Endothelial cell (in vitro differentiated cells): ENCODE measurements around the gene HS3ST5. TPM values are rescaled to one million over a fixed set of nuclear protein-coding genes. Genes with fewer than 3 reads are reported as not detected.

ENCODE experiments used
- DNase-seq: peaks from one replicate; pipeline ENCODE4 v3.0.0; 2021; ENCODE audit warnings: low spot score
- H3K27ac Mint-ChIP-seq: one replicate; pipeline ENCODE4 v1.8.0; 2021; ENCODE audit warnings: mixed read lengths, inconsistent platforms; ENCODE audit not compliant: unreplicated experiment
- H3K27me3 Mint-ChIP-seq: one replicate; pipeline ENCODE4 v1.8.0; 2021; ENCODE audit warnings: mild to moderate bottlenecking, moderate library complexity, mixed read lengths, inconsistent platforms; ENCODE audit not compliant: unreplicated experiment
- H3K36me3 Mint-ChIP-seq: one replicate; pipeline ENCODE4 v1.8.0; 2021; ENCODE audit warnings: mild to moderate bottlenecking, low read depth, mixed read lengths, inconsistent platforms; ENCODE audit not compliant: unreplicated experiment
- H3K4me1 Mint-ChIP-seq: one replicate; pipeline ENCODE4 v1.8.0; 2021; ENCODE audit warnings: mild to moderate bottlenecking, mixed read lengths, inconsistent platforms; ENCODE audit not compliant: unreplicated experiment
- H3K4me3 Mint-ChIP-seq: one replicate; pipeline ENCODE4 v1.8.0; 2021; ENCODE audit warnings: mild to moderate bottlenecking, mixed read lengths, inconsistent platforms; ENCODE audit not compliant: unreplicated experiment
- H3K9me3 Mint-ChIP-seq: one replicate; pipeline ENCODE4 v1.8.0; 2021; ENCODE audit warnings: mixed read lengths, inconsistent platforms; ENCODE audit not compliant: unreplicated experiment
- CTCF ChIP-seq: fragments of 200-600 bp; sonication (generic); IDR thresholded peaks from one replicate; pipeline ENCODE4 v1.5.0; 2021; ENCODE audit warnings: antibody characterized with exemption; ENCODE audit not compliant: unreplicated experiment
- total RNA-seq: library from RNA; stranded (reverse); fragmentation: NEBNext Ultra II Directional; extraction: Animal tissue kit (Norgen Biotek cat#: 25700); gene quantifications from one replicate; pipeline ENCODE4 v1.2.1, GENCODE V29; 2021; ENCODE audit not compliant: unreplicated experiment

HS3ST5 gene
- total RNA-seq, 1 donor from 2014 or later = 0.51 TPM

- H3K27ac Mint-ChIP-seq = no peak overlapping the region
- DNase-seq = no peak
- H3K9me3 Mint-ChIP-seq = no peaks in the 10 kb centered on the region
- no peaks in the 10 kb centered on the region for H3K27me3 Mint-ChIP-seq
- H3K4me3 Mint-ChIP-seq = no peak overlapping the region
- no peaks in the 10 kb centered on the region for H3K4me1 Mint-ChIP-seq
- no peaks in the 10 kb centered on the region for H3K36me3 Mint-ChIP-seq
- peak; percentile 89 for TF ChIP-seq CTCF
Measured at GRCh38 chr6:114096561-114097172, 246.2 kb downstream of the HS3ST5 start.

- Mint-ChIP-seq H3K36me3 (no peaks in the 10 kb centered on the region), H3K4me3 (no peak overlapping the region), H3K27ac (no peak overlapping the region), H3K27me3 (peaks cover 2% of the 10 kb centered on the region), H3K9me3 (no peaks in the 10 kb centered on the region), H3K4me1 (no peaks in the 10 kb centered on the region)
- DNase-seq = no peak
- no peak for TF ChIP-seq CTCF
Measured at GRCh38 chr6:114092943-114093342, 249.9 kb downstream of the HS3ST5 start.

- Mint-ChIP-seq H3K27me3 (peaks cover 2% of the 10 kb centered on the region), H3K9me3 (no peaks in the 10 kb centered on the region), H3K4me3 (no peak overlapping the region), H3K4me1 (no peaks in the 10 kb centered on the region), H3K27ac (no peak overlapping the region), H3K36me3 (no peaks in the 10 kb centered on the region)
- no peak for DNase-seq
- no peak for TF ChIP-seq CTCF
Measured at GRCh38 chr6:114090626-114091025, 252.2 kb downstream of the HS3ST5 start.

- no peaks in the 10 kb centered on the region for H3K9me3 Mint-ChIP-seq
- no peak for TF ChIP-seq CTCF
- H3K27me3 Mint-ChIP-seq = peaks cover 2% of the 10 kb centered on the region
- DNase-seq = no peak
- H3K27ac Mint-ChIP-seq = no peak overlapping the region
- H3K4me1 Mint-ChIP-seq = no peaks in the 10 kb centered on the region
- no peaks in the 10 kb centered on the region for H3K36me3 Mint-ChIP-seq
- H3K4me3 Mint-ChIP-seq = no peak overlapping the region
Measured at GRCh38 chr6:114087496-114087895, 255.3 kb downstream of the HS3ST5 start.

- Mint-ChIP-seq H3K9me3 (no peaks in the 10 kb centered on the region), H3K36me3 (no peaks in the 10 kb centered on the region), H3K4me3 (no peak overlapping the region), H3K27me3 (peaks cover 2% of the 10 kb centered on the region), H3K27ac (no peak overlapping the region), H3K4me1 (no peaks in the 10 kb centered on the region)
- no peak for DNase-seq
- TF ChIP-seq CTCF = no peak
Measured at GRCh38 chr6:114085211-114085610, 257.6 kb downstream of the HS3ST5 start.
